ENCODE measurements around the gene MKX. TPM values are rescaled to one million over a fixed set of nuclear protein-coding genes. Genes with fewer than 3 reads are reported as not detected.

MKX gene
- total RNA-seq, 1 experiment from 2014 or later: 0.38 TPM

DNA sequence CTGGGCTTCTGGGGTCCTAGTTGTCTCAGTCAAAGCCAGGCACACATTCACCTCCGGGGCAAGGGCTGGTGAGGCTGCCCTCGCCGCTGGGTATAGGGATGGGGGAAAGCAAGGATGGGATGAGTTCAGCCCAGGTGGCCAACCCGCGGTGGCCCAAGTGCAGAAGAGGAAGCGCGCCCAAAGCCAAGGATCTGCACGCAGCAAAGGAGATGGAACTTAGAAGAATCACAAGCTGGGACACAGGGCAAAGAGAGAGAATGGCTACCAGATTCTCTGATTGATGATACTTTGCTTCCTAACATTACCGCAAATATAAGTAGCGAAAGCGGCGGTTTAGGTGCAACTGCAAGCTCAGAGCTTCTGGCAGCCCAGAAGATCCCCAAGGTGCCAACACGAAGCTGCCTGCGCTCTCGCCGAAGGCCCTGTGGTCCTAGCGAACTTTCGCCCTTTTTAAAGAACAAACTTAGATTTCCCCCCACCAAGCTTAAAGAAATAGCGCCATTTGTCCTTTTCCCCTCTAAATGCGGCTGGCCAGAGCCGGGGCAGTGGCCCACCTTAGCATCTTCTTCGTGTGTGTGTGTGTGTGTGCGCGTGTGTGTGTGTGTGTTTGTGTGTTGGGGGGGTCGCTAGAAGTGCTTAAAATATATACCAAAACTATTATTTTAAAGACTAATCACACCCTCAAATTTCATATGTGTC is 927 bp upstream of the MKX start:
- Histone ChIP-seq H3K4me3 (ENCODE audit: insufficient read depth, low read depth, low read length) (peak overlapping the region; percentile 69), H3K27me3 (ENCODE audit: control insufficient read depth, insufficient read depth, low read length) (peaks cover 77% of the 10 kb centered on the region), H3K36me3 (replicated peaks; ENCODE audit: control insufficient read depth, insufficient read depth, low read length) (no peaks in the 10 kb centered on the region)
- DNase-seq: peak; percentile 45

DNA sequence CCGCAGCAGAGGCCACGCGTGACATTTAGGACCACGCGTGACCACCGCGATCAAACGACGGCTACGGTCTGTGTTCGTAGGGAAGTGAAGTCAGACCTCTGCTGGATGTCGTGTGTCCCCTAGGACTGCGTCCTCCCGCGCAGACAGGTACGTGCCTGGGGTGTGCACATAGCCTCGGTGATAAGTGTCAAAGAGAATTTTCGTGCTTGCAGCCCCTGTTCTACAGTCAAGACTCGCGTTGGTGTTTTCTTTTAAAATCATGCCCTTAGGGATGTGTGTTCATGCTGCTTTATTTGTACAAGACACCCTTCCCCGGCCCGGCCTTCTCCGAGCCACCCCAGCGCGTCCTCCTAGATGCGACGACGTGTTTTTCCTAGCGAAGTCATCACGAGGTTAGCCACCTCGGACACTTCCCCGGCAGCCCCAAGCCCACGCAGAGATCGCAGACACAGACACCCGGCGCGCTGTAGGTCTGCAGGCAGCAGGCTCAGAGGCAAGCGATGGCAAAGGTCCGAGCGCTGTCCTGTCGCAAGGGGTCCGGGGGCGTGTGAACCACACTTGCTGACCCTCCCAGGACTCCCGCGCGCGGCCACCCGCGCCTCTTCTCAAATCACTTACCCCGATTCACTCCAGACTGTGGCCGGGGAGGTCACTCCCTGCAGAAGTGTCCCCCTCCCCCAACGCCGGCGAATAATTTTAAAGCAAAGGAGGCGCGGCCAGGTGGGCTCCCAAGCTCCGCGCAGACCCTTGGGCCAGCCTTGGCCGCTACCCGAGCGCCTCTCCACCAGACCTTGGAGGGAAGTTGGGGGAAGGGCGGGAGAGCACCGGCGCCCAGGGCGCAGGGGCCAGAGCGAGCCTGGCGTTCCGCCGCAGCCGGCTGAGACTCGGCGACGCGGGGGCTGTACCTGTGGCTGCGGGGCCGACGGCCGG is 552 bp downstream of the MKX start:
- Histone ChIP-seq H3K4me3 (ENCODE audit: insufficient read depth, low read depth, low read length) (peak overlapping the region; percentile 69), H3K36me3 (replicated peaks; ENCODE audit: control insufficient read depth, insufficient read depth, low read length) (no peaks in the 10 kb centered on the region), H3K27me3 (ENCODE audit: control insufficient read depth, insufficient read depth, low read length) (peaks cover 92% of the 10 kb centered on the region)
- DNase-seq: peak; percentile 80

DNA sequence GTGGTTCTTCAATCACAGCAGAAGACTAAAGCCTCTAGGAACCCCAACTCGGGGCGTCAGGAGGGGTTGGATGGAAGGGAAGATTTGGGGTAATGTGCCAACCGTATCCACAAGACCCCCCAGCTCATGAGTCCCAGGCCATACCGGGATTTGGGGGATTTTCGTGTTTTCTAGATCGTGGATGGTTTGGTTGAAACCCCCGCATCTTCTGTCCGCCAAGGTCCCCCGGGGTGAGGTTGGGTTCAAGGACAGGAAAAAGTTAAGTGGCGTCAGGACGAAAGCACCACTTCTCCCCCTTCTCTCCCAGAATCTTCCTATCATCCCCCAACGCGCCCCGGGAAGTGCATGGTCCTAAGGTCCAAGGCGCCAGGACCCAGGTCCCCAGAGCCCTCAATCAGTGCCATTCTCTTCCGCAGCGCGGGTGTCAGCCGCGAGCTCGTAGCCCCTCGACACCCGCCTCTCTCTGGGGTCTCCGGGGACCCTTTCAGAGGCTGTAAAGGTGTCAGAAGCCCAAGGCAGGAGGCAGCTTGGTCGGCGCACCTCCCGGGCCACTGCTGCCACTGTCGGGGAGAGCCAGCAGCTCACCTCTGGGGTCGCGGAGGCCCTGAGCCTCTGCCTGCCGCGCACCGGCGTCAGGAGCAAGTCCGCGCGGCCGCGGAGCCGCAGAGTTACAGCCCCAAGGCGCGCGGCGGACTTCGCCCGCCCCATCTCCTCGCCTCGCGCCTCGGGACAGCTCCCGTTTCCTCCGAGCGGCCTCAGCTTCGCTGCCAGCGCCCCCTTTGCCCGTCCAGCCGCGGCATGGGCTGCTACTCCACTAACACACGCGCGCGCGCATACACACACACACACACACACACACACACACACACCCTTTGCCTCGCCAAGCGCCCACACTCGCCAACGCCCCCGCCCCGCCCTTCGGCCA is 1.5 kb downstream of the MKX start:
- peak overlapping the region; percentile 68 for H3K4me3 ChIP-seq (ENCODE audit: insufficient read depth, low read depth, low read length)
- peaks cover 92% of the 10 kb centered on the region for H3K27me3 ChIP-seq (ENCODE audit: control insufficient read depth, insufficient read depth, low read length)
- DNase-seq: peak; percentile 72
- no peaks in the 10 kb centered on the region for H3K36me3 ChIP-seq (replicated peaks; ENCODE audit: control insufficient read depth, insufficient read depth, low read length)

DNA sequence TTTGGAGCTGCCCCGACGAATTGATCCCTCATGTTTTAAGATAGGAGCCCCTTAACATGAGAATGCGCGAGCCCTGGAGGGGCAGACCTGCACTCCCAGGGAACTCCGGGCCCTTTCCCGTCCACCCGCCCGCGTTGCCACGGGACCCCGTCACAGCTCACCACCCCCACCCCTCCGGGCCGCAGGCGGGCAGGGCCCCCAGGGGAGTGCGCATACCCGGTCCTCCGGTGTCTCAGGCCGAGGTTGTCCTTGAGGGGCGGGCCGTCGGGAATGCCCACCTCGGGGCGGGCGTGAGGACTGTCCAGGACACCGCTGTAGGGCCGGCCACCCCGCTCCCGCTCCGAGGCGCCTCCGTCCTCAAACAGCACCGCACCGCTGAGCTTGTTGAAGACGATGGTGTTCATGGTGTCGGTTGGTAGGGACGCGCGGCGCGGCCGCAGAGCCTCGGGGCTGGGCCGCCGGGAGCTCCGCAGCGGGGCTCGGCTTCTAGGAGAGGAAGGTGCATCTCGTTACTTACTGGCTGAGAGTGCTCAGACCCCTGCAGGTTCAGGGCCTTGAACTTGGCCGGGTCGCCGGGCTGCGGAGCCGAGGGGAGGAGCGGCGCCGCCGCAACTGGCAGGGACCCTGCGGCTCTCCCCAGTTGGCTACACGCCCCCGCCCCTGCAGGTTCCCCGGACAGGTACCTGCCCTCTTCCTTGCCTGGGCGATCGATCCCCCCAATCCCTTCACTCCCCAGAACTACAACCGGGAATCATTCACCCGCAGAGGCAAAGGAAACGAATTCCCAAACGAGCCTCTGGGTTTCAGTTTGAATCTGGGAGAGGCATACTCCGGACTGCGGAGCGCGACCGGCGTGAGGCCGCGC is 2.4 kb downstream of the MKX start:
- H3K27me3 ChIP-seq (ENCODE audit: control insufficient read depth, insufficient read depth, low read length): peaks cover 83% of the 10 kb centered on the region
- H3K36me3 ChIP-seq (replicated peaks; ENCODE audit: control insufficient read depth, insufficient read depth, low read length): no peaks in the 10 kb centered on the region
- peak; percentile 70 for DNase-seq
- H3K4me3 ChIP-seq (ENCODE audit: insufficient read depth, low read depth, low read length): peak overlapping the region; percentile 68

DNA sequence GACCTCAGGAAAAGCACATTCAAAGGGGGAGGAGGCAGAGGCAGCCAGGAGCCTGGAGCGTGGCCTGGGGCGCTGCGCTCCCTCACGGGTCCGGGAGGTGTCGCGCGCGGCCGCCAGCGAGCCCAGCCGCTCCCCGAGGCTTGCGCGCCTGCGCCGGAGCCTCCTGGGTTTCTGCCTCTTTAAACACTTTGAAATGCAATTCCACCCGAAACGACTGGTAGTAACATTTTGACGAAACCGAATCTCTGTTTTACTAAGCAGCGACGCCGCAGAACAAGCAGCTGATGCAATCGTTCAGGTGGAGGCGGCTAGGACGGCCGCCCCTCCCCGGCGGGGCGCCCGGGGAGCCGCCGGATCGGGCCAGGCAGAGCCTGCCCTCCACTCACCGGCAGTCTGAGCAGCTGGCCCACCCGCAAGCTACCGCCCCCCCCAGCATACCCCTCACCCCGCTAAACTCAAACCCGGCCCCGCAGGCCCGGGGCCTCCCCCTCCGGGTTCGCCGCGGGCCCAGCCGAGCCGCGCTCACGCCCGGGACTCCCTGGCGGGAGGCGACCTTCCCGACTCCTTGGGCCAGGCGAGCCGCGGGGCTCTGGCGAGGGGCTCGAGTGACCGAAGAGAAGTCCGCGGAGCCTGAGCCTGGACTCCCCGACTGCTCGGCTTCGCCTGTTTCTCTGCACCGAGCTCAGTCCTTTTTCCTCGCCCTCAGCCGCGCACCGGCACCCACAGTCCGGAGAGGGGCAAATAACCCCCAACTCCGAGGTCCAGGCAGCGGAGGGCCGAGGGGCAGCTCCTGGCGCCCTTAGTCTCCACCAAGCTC is 3.2 kb downstream of the MKX start:
- peaks cover 74% of the 10 kb centered on the region for H3K27me3 ChIP-seq (ENCODE audit: control insufficient read depth, insufficient read depth, low read length)
- peak; percentile 89 for DNase-seq
- H3K36me3 ChIP-seq (replicated peaks; ENCODE audit: control insufficient read depth, insufficient read depth, low read length): no peaks in the 10 kb centered on the region
- H3K4me3 ChIP-seq (ENCODE audit: insufficient read depth, low read depth, low read length): peak overlapping the region; percentile 68

DNA sequence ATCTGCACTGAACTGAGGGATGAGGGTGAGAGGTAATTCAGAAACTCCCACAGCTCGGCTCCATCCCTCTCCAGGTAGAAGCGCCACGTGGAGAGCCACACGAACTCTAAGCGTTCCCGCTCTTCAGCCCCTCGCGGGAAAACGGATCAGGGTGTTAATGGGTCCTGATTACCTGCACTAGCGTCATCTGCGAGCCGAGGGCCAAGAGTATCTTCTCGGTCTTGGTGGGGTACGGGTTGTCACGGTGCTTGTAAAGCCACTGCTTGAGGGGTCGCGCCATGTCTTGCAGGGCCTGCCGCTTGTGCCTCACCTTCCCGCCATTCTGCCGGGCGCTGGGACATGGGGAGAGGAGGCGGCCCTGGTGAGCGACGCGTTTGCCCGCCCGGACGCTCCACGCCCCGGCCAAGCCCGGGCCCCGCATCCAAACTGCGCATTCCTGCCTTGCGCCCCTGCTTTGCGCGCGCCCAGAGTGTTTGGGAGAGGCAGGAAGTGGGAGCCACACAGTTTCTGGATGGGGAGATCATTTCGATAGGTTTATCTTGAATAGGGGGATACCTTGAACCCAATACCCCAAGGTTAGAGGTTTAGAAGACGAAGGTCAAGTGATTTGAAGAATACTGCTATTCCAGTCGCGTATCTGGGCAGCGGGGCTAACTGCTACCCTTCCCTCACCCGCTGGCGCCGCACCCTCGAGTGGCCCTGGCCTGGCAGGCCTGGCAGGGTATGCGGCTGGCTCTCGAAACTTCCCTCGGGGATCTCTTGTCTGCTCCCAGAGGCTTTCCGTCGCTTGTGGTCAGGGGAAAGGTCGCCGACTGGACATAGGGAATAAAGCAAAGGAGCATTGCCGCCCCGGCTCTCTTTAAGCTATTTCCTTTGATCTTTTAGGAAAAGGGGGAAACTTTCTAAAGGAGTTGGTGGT is 4.2 kb downstream of the MKX start:
- H3K4me3 ChIP-seq (ENCODE audit: insufficient read depth, low read depth, low read length): peak overlapping the region; percentile 68
- peak; percentile 52 for DNase-seq
- peaks cover 65% of the 10 kb centered on the region for H3K27me3 ChIP-seq (ENCODE audit: control insufficient read depth, insufficient read depth, low read length)

DNA sequence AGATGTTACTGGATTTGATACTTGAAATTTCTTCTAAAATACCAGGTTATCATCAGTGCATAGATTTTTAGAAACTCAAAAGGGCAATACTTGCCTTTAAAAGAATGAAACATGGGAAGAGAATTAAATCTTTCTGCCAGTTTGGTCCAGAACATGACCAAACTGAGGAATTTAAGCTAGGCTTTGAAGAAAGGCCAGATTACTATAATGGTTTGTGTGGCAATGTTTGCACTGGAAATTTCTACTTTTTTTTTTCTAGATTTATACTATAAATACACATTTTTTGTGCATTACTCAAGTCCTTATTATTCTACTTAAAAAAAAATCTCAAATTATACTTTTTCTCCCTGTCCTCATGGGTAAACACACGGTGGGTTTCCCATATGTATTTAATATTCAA is 9.2 kb downstream of the MKX start:
- H3K36me3 ChIP-seq (replicated peaks; ENCODE audit: control insufficient read depth, insufficient read depth, low read length): no peaks in the 10 kb centered on the region
- no peak for DNase-seq
- peaks cover 16% of the 10 kb centered on the region for H3K27me3 ChIP-seq (ENCODE audit: control insufficient read depth, insufficient read depth, low read length)
- no peak overlapping the region for H3K4me3 ChIP-seq (ENCODE audit: insufficient read depth, low read depth, low read length)

More for the DNA sequence above, 4.2 kb downstream of the MKX start:
- no peaks in the 10 kb centered on the region for H3K36me3 ChIP-seq (replicated peaks; ENCODE audit: control insufficient read depth, insufficient read depth, low read length)

DNA sequence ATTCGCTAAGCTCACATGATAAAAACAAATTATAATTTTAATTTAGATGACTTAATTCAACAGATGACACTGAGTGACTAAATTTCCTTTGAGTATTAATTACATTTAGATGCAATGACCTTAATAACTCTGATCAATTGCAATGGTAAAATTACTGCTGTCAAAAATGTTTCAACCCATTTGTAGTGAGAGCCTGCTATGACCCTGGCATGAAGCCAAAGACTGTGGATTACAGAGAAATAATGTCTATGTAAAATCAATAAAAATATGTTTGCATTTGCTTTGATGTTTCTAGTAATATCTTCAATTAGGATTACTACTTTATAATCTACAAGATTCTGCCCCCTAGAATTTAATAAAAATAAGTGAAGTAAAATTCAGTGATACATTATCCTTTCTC is 15.6 kb downstream of the MKX start:
- Histone ChIP-seq H3K36me3 (replicated peaks; ENCODE audit: control insufficient read depth, insufficient read depth, low read length) (no peaks in the 10 kb centered on the region), H3K4me3 (ENCODE audit: insufficient read depth, low read depth, low read length) (no peak overlapping the region), H3K27me3 (ENCODE audit: control insufficient read depth, insufficient read depth, low read length) (no peaks in the 10 kb centered on the region)
- no peak for DNase-seq

DNA sequence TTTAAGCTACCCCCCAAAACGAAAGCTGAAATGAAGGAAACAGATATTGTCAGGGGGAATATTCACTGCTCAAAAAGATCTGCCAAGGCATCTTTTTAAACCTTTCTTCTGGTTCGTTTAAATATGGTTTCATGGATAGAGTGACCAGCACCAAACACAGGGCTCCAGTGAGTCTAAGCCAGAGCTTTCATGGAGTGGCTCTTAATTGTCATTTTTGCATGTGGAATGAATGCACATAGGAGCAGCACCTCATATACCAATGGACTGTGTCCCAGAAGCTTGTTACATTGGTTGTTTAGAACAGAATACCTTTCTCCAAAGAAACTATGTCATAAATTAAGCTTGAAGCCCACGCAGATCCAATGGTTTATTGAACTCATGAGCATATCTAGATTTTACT is 17.3 kb downstream of the MKX start:
- Histone ChIP-seq H3K27me3 (ENCODE audit: control insufficient read depth, insufficient read depth, low read length) (no peaks in the 10 kb centered on the region), H3K36me3 (replicated peaks; ENCODE audit: control insufficient read depth, insufficient read depth, low read length) (no peaks in the 10 kb centered on the region), H3K4me3 (ENCODE audit: insufficient read depth, low read depth, low read length) (no peak overlapping the region)
- no peak for DNase-seq

DNA sequence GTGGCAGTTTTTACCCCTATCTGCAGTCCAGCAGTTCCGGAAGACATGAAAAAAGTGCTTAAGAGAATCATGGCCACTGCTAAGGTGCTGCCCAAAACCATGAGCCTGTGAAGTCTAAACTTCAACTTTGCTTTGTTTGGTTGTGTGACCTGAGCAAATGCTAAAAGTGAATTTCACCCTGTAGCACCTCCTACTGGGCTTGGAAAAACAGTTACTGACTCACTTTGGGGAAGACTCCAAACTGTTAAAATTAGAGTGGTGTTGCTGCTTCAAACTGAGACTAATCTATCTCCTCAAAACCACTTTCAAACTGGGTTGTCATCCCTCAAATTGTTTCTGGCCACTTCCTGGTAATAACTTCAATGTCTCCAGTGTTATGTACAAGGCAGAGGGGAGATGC is 21.3 kb downstream of the MKX start:
- no peak overlapping the region for H3K4me3 ChIP-seq (ENCODE audit: insufficient read depth, low read depth, low read length)
- DNase-seq: peak; percentile 19
- H3K27me3 ChIP-seq (ENCODE audit: control insufficient read depth, insufficient read depth, low read length): no peaks in the 10 kb centered on the region
- no peaks in the 10 kb centered on the region for H3K36me3 ChIP-seq (replicated peaks; ENCODE audit: control insufficient read depth, insufficient read depth, low read length)

DNA sequence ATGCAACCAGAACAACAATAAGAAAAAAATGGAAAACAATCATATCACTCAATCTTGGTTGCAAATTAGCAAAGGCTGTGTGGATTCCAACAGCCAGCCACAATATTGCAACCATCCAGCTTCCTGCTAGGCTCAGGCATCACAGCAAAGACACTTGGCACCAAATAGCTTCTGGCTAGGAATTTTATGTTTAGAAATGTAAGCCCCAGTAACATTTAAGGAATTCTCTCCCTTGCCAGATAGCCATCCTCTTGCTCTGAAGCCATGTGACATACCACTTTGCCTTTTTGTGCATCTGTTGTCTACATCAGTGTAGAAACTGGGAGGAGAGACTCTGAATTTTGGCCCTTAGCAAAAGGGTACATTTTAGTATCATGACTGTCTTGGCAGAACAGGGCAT is 22.2 kb downstream of the MKX start:
- Histone ChIP-seq H3K4me3 (ENCODE audit: insufficient read depth, low read depth, low read length) (no peak overlapping the region), H3K27me3 (ENCODE audit: control insufficient read depth, insufficient read depth, low read length) (no peaks in the 10 kb centered on the region), H3K36me3 (replicated peaks; ENCODE audit: control insufficient read depth, insufficient read depth, low read length) (no peaks in the 10 kb centered on the region)
- DNase-seq: no peak

DNA sequence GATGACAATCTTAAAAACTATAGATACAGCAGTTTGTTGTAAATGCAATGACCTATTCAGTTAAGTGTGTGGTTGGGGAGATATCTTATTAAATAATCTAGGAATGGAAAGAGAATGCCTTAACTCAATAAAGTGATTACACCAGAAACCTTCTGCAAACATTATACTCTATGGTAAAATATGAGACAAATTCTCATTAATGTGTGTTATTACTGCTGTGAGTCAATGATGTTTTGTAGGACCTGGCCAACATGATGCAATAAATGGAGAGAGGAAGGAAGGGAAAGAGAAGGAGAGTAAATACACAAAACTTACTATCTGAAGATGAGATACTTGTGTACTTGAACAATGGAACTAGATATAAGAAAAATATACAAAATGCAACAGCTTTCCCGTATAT is 25.1 kb downstream of the MKX start:
- no peak overlapping the region for H3K4me3 ChIP-seq (ENCODE audit: insufficient read depth, low read depth, low read length)

More for the DNA sequence above, 25.1 kb downstream of the MKX start:
- Histone ChIP-seq H3K27me3 (ENCODE audit: control insufficient read depth, insufficient read depth, low read length) (no peaks in the 10 kb centered on the region; the same call in 1 of the 2 replicates), H3K36me3 (replicated peaks; ENCODE audit: control insufficient read depth, insufficient read depth, low read length) (no peaks in the 10 kb centered on the region)
- no peak for DNase-seq
